Coronary artery (tissue), 2 donors: Measurements from ENCODE around the gene SEPTIN8.

Source experiments
- DNase-seq: peaks from one replicate; pipeline ENCODE4 v3.0.0-alpha.2; 2017; ENCODE audit warnings: low spot score
- H3K27ac ChIP-seq, 2 donors: fragments of 200-600 bp; sonication (generic); one replicate each; pipeline ENCODE4 v1.5.1; 2016 to 2019
- H3K4me3 ChIP-seq: fragments of 200-600 bp; sonication (generic); 2 replicates; pipeline ENCODE4 v1.5.1; 2016; ENCODE audit warnings: mild to moderate bottlenecking, moderate library complexity
- TF ChIP-seq, protein P1 (sequence below): fragments of 200-600 bp; sonication (generic); IDR thresholded peaks from one replicate; pipeline ENCODE4 v1.5.1; 2019; ENCODE audit warnings: antibody characterized with exemption

SEPTIN8 gene

DNA sequence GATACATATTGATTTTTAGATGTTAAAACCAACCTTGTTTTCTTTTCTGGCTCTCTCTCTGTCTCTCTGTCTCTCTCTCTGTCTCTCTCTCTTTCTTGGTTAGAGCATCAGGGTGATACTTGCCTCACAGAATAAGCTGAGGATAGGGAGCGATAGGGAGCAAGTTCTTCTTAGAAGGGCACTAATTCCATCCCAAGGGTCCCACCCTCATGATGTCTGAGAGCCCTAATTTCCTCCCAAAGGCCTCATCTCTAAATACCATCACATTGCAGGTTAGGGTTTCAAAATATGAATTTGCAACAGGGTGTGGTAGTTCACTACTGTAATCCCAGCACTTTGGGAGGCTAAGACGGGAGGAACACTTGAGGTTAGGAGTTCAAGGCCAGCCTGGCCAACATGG, 34.9 kb downstream of the SEPTIN8 start:
- H3K4me3 ChIP-seq = no peak overlapping the region
- H3K27ac ChIP-seq = no peak overlapping the region
- TF ChIP-seq, protein P1, sequence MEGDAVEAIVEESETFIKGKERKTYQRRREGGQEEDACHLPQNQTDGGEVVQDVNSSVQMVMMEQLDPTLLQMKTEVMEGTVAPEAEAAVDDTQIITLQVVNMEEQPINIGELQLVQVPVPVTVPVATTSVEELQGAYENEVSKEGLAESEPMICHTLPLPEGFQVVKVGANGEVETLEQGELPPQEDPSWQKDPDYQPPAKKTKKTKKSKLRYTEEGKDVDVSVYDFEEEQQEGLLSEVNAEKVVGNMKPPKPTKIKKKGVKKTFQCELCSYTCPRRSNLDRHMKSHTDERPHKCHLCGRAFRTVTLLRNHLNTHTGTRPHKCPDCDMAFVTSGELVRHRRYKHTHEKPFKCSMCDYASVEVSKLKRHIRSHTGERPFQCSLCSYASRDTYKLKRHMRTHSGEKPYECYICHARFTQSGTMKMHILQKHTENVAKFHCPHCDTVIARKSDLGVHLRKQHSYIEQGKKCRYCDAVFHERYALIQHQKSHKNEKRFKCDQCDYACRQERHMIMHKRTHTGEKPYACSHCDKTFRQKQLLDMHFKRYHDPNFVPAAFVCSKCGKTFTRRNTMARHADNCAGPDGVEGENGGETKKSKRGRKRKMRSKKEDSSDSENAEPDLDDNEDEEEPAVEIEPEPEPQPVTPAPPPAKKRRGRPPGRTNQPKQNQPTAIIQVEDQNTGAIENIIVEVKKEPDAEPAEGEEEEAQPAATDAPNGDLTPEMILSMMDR = no peak
- no peak for DNase-seq

GRCh38 chr5:132739232-132739631, 37.8 kb downstream of the SEPTIN8 start:
- Histone ChIP-seq H3K27ac (no peak overlapping the region), H3K4me3 (no peak overlapping the region)
- TF ChIP-seq, protein P1 = no peak
- no peak for DNase-seq

DNA sequence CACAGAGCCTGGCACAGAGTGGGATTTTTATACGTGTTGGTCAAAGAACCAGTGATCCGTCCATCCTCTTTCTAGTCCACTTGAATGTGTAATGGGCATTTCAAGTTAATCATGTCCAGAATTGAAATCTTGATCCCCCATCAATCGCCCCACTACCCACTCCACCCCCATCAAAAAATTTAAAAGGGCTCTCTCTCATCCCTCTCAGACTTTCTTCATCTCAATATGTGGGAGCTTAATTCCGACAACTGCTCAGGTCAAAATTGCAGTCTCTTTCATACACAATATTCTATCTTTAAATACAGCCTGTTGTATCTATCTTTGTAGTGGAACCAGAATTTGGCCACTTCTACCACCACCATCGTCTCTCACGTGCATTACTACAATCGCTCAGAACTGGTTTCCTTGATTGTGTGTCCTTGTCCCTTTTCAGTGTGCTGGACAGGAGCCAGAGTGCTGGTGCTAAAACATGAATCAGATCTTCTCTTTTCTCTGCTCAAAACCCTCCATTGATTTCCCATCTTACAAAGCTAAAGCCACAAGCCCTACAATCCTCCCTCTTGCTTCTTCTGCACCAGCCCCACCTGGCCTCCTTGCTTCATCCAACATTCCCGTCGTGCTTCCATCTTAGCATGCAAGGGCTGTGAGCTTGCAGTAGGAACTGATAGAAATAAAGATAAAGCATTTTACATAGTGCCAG, 38.9 kb downstream of the SEPTIN8 start:
- H3K27ac ChIP-seq = no peak overlapping the region
- H3K4me3 ChIP-seq = peak overlapping the region; percentile 97
- TF ChIP-seq, protein P1 = no peak
- DNase-seq = no peak

- DNase-seq = peak; percentile 94
These were observed 39.9 kb downstream of the SEPTIN8 start, which contains the start of gene KIF3A for GRCh38 chr5:132736853-132737833. TSS of gene KIF3A (minus strand) at chr5:132737546. CDS start at chr5:132737419, 127 bp downstream.

GRCh38 chr5:132734687-132735086, 42.4 kb downstream of the SEPTIN8 start:
- TF ChIP-seq, protein P1 = no peak
- DNase-seq = no peak
- Histone ChIP-seq H3K27ac (no peak overlapping the region), H3K4me3 (no peak overlapping the region)

More at GRCh38 chr5:132736853-132737833, 39.9 kb downstream of the SEPTIN8 start, which contains the start of gene KIF3A:
- Histone ChIP-seq H3K4me3 (peak within 1 kb of the TSS; percentile 97), H3K27ac (peak within 1 kb of the TSS in 1 of 2 donors; percentile 84)
- TF ChIP-seq, protein P1 = no peak

DNA sequence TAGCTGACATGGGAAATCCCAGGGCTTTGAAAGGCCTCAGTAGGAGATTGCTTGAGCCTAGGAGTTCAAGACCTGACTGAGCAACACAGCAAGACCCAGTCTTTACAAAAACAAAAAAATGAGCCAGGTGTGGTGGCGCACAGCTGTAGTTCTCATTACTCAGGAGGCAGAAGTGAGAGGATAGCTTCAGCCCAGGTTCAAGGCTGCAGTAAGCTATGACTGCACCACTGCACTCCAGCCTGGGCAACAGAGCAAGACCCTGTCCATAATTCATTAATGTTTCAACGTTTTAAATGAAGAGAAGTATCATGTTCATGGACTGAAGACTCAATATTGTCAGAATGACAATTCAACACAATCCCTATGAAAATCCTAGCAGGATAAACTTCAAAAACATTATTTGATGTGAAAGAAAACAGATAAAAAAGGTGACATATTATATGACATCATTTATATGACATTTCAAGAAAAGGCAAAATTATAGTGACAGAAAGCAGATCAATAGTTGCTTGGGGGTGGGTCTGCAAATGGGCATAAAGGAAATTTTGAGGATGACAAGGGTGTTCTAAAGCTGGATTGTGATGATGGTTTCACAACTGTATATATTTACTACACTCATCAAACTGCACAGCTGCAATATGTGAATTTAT, 43.4 kb downstream of the SEPTIN8 start:
- Histone ChIP-seq H3K27ac (no peak overlapping the region), H3K4me3 (no peak overlapping the region)
- TF ChIP-seq, protein P1 = no peak
- DNase-seq = no peak
